Activated CD8-positive, alpha-beta memory T cell treated with anti-CD3 and anti-CD28 coated beads for 4 hours (primary cell): Measurements from ENCODE around the gene PLRG1.

ENCODE experiments used
- DNase-seq, 2 donors: peaks; one replicate each; pipeline ENCODE4 v3.0.0-alpha.2; 2020; ENCODE audit warnings: low read depth in 2 of 2

Gene PLRG1

DNA sequence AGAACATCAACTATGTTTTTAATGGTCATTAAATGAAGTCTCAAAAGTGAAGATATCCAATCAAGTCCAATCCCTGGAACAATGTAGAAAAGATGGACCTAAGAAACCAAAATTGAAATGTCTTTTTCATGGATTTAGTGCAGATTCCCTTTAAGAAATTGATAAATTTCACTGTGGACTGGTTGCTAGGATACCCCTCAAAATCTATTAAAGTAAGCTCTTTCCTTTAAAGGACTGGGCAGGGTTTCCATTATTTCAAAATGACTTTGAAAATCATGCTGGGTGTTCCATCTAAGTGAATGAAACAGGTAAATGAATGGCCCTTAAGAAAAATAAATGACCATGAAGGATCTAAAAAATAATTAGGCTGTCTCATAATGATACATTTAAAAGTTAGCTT, 28.6 kb downstream of the PLRG1 start:
- DNase-seq: no peak

DNA sequence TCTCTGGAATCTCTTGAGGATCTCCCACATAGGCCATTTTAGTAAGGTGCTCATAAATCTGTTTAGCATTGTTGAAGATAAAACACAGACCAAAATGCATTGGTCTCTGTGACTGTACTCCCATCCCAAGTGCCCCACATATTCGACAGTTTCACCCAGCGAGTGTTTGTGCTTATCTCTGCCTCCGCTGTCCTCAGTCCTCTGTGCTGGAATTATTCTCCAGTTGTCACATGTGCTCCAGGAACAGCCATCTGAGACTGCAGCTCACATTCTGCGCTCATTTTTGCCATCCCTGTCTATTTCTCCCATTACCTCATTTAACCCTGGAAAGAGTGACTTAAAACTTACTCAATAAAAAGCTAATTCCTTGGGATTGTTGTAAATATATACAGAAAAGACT, 31.0 kb downstream of the PLRG1 start:
- DNase-seq: no peak

- no peak for DNase-seq
Measured at GRCh38 chr4:154517591-154517990, 32.6 kb downstream of the PLRG1 start.

DNA sequence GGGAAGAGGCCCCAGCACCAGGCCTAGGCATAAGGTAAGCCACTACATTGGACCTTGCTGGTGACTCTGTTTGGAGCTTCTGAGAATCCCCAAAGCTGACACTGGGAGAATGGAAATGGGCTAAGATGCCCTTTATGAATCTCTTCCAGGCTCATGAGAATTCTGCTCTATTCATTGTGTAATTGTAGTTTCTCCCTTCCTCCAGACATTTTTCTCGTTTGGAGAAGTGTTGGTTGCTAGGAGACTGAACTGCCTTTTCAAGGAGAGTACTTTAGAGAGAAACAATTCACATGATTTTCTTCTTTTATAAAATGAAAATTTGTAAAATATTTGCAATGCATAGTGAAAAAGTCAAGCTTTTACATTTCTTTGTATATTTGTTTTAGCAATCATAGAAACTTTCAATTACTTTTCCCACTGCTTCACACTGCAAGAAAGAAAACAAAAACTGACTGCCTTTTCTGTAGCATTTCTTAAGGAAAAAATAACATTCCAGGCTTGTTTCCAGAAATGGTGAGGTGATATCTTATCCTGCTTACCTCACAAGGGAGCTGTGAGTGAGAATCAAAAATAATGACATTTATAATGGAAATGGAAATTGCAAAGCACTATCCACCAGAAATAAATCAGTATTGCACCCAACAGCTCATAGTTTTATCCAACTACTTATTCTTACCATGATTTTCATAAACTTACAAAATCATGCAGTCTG, 33.7 kb downstream of the PLRG1 start:
- no peak for DNase-seq

DNA sequence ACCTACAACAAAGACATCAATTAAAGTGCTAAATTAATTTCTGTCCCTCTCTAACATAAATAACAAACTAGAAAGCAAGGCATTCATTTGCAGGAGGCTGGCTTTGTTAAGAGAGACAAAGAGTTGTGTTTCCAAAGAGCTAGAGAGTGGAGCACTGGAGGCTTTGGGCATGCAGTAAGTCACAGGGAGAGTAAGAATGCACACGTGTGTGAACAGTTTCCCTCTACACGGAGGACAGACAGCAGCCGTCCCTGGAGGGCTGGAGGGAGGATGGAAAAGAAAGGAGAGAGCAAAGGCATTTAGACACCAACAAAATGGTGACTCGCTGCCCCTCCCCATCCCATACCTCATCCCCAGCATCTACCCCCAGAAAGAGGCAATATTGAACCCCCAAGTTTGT, 38.2 kb downstream of the PLRG1 start:
- DNase-seq: no peak

DNA sequence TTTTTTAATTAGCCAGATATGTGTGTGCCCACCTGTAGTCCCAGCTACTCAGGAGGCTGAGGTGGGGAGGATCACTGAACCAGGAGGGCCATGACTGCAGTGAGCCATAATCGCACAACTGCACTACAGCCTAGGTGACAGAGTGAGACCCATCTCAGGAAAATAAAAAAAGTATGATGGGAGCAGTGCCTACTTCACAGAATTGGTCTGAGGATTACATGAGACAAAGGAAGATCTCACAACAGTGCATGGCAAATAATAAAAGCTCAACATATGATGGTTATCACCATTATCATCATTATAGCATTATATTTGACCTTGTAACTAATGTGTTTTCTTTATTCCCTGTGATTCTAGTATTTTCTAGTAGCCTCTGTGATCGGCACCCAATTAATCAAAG, 38.7 kb downstream of the PLRG1 start:
- no peak for DNase-seq

DNA sequence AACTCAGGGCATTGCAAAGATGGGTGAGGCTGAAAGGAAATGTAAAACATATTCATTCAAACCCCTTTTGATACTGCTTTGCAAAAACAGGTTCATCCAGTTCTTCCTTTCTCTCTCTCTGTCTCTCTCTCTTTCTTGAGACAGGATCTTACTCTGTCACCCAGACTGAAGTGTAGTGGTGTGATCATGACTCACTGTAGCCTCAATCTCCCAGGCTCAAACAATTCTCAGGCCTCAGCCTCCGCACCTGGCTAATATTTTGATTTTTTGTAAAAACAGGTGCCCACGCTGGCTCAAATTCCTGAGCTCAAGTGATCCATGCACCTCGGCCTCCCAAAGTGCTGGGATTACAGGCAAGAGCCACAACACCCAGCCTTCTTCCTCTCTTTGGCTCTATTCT, 43.0 kb downstream of the PLRG1 start:
- no peak for DNase-seq

DNA sequence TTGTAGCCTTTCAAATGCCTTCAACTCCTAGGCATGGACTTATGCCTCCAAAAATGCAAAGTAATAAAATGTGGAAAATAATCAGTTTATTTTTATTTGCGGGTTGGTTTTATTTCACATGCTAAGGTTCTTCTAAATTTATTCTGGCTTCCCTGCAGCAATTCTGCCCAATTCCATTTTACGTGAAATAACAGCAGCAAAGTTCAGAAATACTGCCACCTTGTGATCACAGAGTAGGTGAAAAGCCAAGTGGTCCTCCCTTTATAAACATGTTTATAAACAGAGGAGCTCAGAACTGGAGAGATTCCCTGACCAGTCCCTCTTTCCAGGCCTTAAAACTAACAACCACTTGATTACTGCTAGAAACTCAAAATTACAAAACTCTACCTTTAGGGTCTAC, 43.9 kb downstream of the PLRG1 start:
- no peak for DNase-seq

- DNase-seq: no peak
Measured at GRCh38 chr4:154503598-154503997, 46.6 kb downstream of the PLRG1 start.

- DNase-seq: no peak
Measured at GRCh38 chr4:154502111-154502510, 48.1 kb downstream of the PLRG1 start.

DNA sequence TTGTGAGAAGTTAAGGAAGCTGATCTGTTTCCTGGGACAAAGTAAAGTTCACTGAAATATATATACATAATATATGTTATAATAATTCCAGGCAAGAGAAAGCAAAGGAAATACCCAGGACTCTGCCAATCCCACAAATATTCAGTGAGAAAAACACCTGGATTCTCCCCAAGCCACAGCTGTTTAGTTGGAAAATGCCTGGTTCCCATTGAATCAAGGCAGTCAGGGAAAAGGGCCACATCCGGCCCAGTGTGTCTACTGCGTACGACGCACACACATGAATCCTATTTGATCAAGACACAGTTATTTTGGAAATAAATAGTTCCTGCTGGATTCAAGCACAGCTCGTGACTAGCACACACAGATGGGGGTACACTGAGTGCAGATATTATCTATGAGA, 52.3 kb downstream of the PLRG1 start:
- no peak for DNase-seq

DNA sequence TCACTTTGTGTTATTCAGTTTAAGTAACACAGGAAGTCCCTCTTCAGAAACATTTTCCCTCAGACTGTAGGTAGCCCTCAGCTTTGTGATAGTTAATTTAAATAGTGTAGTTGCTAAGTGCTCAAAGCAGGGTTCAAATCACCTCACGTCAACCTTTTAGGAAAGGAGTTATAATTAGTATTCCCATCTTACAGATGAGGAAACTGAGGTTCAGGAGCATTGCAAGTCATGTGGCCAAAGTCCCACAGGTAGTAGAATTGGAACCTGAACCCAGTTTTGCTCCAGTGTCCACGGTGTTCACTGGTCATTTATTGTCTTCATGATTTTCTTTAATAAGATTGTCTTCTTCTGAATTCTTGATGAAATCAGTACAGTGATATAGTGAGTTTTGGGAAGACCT, 54.3 kb downstream of the PLRG1 start:
- no peak for DNase-seq

DNA sequence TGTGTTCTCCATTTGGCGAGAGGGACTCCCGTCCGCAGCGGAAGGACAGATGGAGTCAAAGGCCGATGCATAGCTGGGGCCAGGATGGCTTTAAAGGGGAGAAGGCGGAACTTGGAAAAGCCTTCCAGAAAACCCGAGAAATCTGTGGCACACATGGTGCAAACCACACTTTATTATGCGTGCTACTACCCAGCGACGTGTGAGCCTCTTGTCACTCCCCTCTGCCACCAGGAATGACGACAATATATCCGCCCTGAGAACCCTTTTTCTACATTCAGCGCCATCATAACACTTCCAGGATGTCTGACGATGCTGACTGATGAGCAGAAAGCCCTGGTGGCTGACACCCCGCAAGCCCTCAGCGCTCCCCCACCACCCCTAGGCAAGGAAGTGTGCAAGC, 57.9 kb downstream of the PLRG1 start:
- no peak for DNase-seq

DNA sequence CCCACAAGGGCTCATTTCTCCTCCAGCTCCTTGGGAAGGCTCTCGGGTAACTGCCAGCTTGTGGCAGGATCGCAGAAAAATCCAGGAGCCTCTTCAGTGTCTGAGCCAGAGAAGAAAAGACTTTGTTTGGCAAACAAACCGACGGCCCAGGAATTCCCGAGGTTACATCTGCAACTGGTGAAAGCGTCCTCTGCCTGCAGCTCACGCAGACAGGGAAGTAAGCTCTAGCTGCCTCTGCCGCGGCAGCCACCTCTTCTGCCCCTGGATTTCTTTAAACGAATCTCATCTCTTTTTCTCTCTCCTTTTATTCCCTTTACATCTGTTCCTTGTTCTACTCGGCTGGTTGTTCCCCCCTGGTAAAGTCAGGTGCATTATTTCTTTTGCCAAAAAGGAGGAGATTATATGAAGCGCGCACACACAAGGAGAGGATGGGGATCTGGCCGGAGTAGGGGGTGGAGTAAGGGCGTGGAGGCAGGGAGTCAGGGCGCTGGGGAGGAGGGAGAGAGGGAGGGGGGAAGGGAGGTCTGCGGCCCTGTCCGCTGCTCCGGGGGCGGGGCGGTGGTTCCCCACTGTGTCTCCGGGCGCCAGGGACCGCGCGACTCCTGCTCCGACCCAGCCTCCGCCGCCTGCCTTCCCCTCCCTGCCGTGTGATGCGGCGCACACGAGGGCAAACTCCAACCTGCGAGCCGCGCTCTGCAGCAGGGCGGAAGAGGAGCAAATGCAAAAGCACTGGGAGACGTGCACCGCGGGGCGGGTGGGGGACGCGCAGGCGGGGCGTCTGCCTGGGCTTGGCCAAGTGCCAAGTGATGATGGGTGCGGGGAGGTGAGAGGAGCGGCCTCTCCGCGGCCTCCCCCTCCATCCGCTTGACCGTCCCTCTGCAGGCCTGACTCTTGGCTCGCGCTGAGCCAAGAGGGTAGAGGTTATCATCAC, 58.6 kb downstream of the PLRG1 start, which contains the start of gene DCHS2:
Gene DCHS2, minus strand, starts transcription at position 459 of the 931 bp plus-strand sequence. Its CDS starts 444 bp downstream, at position 15.
- DNase-seq: no peak

GRCh38 chr4:154490583-154491340, 59.4 kb downstream of the PLRG1 start:
- no peak for DNase-seq

DNA sequence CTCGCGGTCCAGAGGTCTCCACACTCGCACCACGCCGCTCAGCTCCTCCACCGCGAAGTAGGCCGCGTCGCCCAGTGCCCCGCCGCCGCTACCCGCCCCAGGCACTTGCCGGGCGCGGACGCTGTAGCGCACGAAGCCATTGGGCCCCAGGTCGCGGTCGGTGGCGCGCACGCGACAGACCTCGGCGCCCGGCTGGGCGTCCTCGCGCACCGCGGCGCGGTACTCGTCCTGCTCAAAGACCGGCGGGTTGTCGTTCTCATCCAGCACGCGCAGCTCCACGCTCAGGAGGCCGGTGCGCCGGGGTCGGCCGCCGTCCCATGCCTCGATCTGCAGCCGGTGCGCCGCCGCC, 60.0 kb downstream of the PLRG1 start:
- no peak for DNase-seq

GRCh38 chr4:154489558-154490233, 60.5 kb downstream of the PLRG1 start:
- no peak for DNase-seq

- no peak for DNase-seq
Measured at GRCh38 chr4:154487145-154487544, 63.1 kb downstream of the PLRG1 start.

DNA sequence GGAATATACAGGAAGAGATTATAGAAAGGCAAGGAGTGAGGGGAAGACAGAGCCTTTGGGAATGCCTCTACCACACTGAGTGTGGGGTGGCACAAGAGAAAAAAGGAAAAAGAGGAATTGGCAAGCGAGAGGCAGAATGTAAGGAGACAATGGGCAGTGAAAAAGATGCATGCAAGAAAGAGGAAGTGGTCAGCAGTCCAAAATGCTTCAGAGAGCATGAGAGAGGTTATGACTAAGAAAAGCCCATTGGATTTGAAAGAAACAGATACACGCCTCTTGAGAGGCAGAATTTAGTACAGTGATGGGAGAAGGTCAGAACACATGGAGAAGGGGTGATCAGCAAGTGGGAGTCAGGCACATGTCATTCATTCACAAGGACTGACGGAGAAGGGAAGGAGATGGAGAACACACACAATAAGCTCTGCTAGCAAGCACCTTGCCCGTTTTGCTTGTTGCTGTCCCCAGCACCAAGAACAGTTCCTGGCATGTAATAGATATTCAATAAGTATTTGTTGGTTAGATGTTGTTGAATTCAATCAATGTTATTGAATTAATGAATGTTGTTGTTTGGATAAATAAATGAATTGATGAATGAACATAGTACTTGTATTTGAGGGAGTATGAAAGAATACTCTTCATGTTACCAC, 65.0 kb downstream of the PLRG1 start:
- DNase-seq: no peak
